HEK293T (cell line): ENCODE results near the gene AEBP2.

ENCODE experiments used
- CTCF ChIA-PET: fragments of 350-600 bp; formaldehyde crosslinking; extraction: SDS; loops from one replicate; lab custom pipeline; 2021; ENCODE audit warnings: antibody characterized with exemption, inconsistent platforms; lab: Yijun Ruan, JAX
- POLR2A ChIA-PET: fragments of 350-600 bp; formaldehyde crosslinking; extraction: SDS; loops from one replicate; lab custom pipeline; 2020; ENCODE audit warnings: antibody characterized with exemption, inconsistent platforms; lab: Yijun Ruan, JAX
- DNase-seq: peaks from one replicate; pipeline ENCODE4 v3.0.0; 2012; ENCODE audit warnings: mixed read lengths; ENCODE audit errors: extremely low spot score
- ARNT ChIP-seq: fragments of 450-650 bp; IDR thresholded peaks from 2 replicates; pipeline ENCODE4 v1.6.1; 2017; ENCODE audit warnings: mild to moderate bottlenecking
- BHLHE40 ChIP-seq: fragments of 450-650 bp; IDR thresholded peaks from 2 replicates; pipeline ENCODE4 v1.6.1; 2016; ENCODE audit warnings: mild to moderate bottlenecking, moderate library complexity, borderline replicate concordance
- CTBP1 ChIP-seq: fragments of 450-650 bp; IDR thresholded peaks from 2 replicates; pipeline ENCODE4 v1.6.1; 2016; ENCODE audit warnings: borderline replicate concordance
- ELF4 ChIP-seq: fragments of 450-650 bp; IDR thresholded peaks from 2 replicates; pipeline ENCODE4 v1.6.1; 2017; ENCODE audit warnings: antibody characterized with exemption
- FOXA1 ChIP-seq: fragments of 450-650 bp; IDR thresholded peaks from 2 replicates; pipeline ENCODE4 v1.6.1; 2016; ENCODE audit warnings: mild to moderate bottlenecking
- FOXK2 ChIP-seq: fragments of 450-650 bp; IDR thresholded peaks from 2 replicates; pipeline ENCODE4 v1.6.1; 2016; ENCODE audit warnings: mild to moderate bottlenecking
- FOXM1 ChIP-seq: fragments of 450-650 bp; IDR thresholded peaks from 2 replicates; pipeline ENCODE4 v1.6.1; 2017; ENCODE audit warnings: mild to moderate bottlenecking, borderline replicate concordance
- HDGF ChIP-seq: fragments of 450-650 bp; IDR thresholded peaks from 2 replicates; pipeline ENCODE4 v1.6.1; 2017; ENCODE audit warnings: antibody characterized with exemption, borderline replicate concordance
- L3MBTL2 ChIP-seq: fragments of 450-650 bp; conservative IDR thresholded peaks from 2 replicates; pipeline ENCODE4 v1.6.1; 2016; ENCODE audit warnings: mild to moderate bottlenecking
- LEF1 ChIP-seq: fragments of 450-650 bp; IDR thresholded peaks from 2 replicates; pipeline ENCODE4 v1.6.1; 2017; ENCODE audit warnings: mild to moderate bottlenecking, borderline replicate concordance
- NFRKB ChIP-seq: fragments of 450-650 bp; IDR thresholded peaks from 2 replicates; pipeline ENCODE4 v1.6.1; 2016; ENCODE audit warnings: mild to moderate bottlenecking, moderate library complexity
- SP1 ChIP-seq: fragments of 450-650 bp; IDR thresholded peaks from 2 replicates; pipeline ENCODE4 v1.6.1; 2017
- SUZ12 ChIP-seq: fragments of 450-650 bp; IDR thresholded peaks from 2 replicates; pipeline ENCODE4 v1.6.1; 2016; ENCODE audit warnings: mild to moderate bottlenecking
- TARDBP ChIP-seq: fragments of 450-650 bp; IDR thresholded peaks from 2 replicates; pipeline ENCODE4 v1.6.1; 2016
- ZNF384 ChIP-seq: fragments of 450-650 bp; IDR thresholded peaks from 2 replicates; pipeline ENCODE4 v1.6.1; 2016
- TF ChIP-seq, protein P1 (sequence below): fragments of 450-650 bp; IDR thresholded peaks from 2 replicates; pipeline ENCODE4 v1.6.1; 2016

The AEBP2 gene

GRCh38 chr12:19490908-19491307, 51.6 kb downstream of the AEBP2 start:
- TF ChIP-seq CTBP1 (no peak), NFRKB (no peak), HDGF (no peak), FOXM1 (no peak), ZNF384 (no peak), ELF4 (no peak), FOXA1 (no peak), SP1 (no peak), ARNT (no peak), BHLHE40 (no peak), FOXK2 (no peak), L3MBTL2 (no peak)
- TF ChIP-seq, protein P1, sequence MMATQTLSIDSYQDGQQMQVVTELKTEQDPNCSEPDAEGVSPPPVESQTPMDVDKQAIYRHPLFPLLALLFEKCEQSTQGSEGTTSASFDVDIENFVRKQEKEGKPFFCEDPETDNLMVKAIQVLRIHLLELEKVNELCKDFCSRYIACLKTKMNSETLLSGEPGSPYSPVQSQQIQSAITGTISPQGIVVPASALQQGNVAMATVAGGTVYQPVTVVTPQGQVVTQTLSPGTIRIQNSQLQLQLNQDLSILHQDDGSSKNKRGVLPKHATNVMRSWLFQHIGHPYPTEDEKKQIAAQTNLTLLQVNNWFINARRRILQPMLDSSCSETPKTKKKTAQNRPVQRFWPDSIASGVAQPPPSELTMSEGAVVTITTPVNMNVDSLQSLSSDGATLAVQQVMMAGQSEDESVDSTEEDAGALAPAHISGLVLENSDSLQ, result no peak
- no peak for DNase-seq
- CTCF ChIA-PET, result no interaction called here
- POLR2A ChIA-PET, result no interaction called here

- ChIA-PET CTCF (no interaction called here), POLR2A (no interaction called here)
- TF ChIP-seq L3MBTL2 (no peak), SUZ12 (no peak), CTBP1 (no peak)
- TF ChIP-seq, protein P1, result no peak
- DNase-seq, result no peak
These were observed 52.6 kb downstream of the AEBP2 start for GRCh38 chr12:19491863-19492262.

DNA sequence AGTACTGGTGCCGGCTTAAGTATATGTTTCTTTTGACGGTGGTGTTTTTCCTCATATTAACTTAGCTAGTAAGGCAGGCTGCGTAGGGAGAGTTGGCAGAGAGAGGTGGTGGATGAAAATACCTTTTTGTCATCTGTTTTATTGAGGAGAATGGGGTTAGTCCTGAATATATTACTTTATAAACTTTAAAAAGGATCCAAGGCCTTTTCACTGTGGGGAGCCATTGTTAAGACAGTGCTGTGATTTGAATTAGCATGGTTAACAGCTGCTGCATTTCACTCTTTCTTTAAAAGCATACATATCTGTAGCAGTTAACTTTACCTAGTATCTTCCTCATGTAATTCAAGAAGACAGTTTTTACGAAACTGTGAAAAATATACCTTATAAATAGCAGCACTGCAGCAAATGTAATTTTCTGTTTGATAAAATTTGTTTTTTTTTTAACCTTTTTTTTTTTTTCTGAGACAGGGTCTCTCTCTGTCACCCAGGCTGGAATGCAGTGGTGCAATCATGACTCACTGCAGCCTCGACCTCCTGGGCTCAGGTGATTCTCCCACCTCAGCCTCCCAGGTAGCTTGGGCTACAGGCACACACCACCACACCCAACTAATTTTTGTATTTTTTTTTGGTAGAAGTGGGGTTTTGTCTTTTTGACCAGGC, 57.1 kb downstream of the AEBP2 start:
- ChIA-PET CTCF (interaction anchor here (0.6 kb wide), 1 partner anchor 14 kb away, joined by 3 read pairs; no protein-coding TSS in a partner anchor), POLR2A (no interaction called here)
- TF ChIP-seq HDGF (no peak), BHLHE40 (no peak), NFRKB (no peak), CTBP1 (no peak), ELF4 (no peak), ZNF384 (no peak), LEF1 (no peak), SP1 (no peak), FOXK2 (no peak), FOXA1 (no peak), L3MBTL2 (no peak)
- TF ChIP-seq, protein P1, result no peak

DNA sequence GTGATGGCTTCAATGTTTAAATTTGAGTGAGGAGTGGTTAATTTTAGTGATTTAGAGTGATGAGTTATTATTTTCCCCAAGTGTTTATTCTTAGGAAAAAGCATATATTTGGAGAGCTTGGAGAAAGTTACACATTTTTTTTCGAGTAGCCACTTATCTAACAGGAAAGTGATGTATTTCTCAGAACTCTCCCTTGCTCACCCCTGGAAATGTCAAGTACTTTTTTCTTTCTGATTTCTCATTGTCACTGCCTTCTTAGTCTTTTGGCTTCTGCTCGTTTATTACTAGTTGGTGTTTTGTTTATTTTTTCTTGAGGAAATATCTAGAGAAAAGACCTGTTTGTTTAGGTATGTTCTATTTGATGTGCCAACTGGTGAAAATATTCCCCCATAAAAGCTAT, 58.8 kb downstream of the AEBP2 start:
- DNase-seq, result no peak
- ChIA-PET POLR2A (no interaction called here), CTCF (no interaction called here)
- TF ChIP-seq ELF4 (no peak), SP1 (no peak), TARDBP (no peak), ZNF384 (no peak), L3MBTL2 (no peak), FOXM1 (no peak)

More for the DNA sequence above, 57.1 kb downstream of the AEBP2 start:
- DNase-seq, result no peak

GRCh38 chr12:19499030-19499429, 59.7 kb downstream of the AEBP2 start:
- ChIA-PET CTCF (no interaction called here), POLR2A (no interaction called here)
- no peak for DNase-seq
- no peak for TF ChIP-seq LEF1

GRCh38 chr12:19506497-19506896, 67.2 kb downstream of the AEBP2 start:
- CTCF ChIA-PET, result no interaction called here
- POLR2A ChIA-PET, result no interaction called here
- DNase-seq, result no peak
- TF ChIP-seq ZNF384, result no peak

GRCh38 chr12:19507823-19508222, 68.5 kb downstream of the AEBP2 start:
- POLR2A ChIA-PET, result no interaction called here
- CTCF ChIA-PET, result no interaction called here
- DNase-seq, result no peak
- TF ChIP-seq, protein P1, result no peak
- TF ChIP-seq ELF4, result no peak
- TF ChIP-seq FOXK2, result no peak
- TF ChIP-seq HDGF, result no peak
- no peak for TF ChIP-seq ARNT
- no peak for TF ChIP-seq FOXA1
- no peak for TF ChIP-seq NFRKB
- no peak for TF ChIP-seq TARDBP
- no peak for TF ChIP-seq LEF1
- no peak for TF ChIP-seq FOXM1
- TF ChIP-seq L3MBTL2, result no peak
- TF ChIP-seq SP1, result no peak
- no peak for TF ChIP-seq ZNF384
- no peak for TF ChIP-seq CTBP1
- no peak for TF ChIP-seq BHLHE40
- no peak for TF ChIP-seq SUZ12
